ENCODE results near the gene MCMBP. TPM values are rescaled to one million over a fixed set of nuclear protein-coding genes. Genes with fewer than 3 reads are reported as not detected.

Gene MCMBP
- total RNA-seq, 2 experiments from 2014 or later, result 14.5 to 14.6 TPM

DNA sequence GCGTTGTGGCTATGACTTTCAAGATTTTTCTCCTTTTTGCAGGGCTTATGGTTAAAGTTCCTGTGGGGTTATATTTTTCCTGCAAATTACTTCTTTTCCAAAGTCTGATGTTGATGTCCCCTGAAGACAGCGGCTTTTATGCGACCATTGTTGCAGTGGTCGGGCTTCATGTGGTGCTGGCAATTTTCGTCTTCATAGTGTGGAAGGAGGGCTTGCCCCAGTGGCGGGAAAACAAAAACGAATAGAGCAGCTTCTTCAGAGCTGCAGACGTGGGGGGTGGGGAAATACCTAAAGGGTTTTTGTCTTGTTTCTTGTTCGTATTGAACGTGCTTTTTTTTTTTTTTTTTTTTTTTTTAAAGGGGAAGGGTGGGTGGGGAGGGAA lies 53.8 kb downstream of the MCMBP start:
- peaks cover 0 to 9% of the 10 kb centered on the region in 2 experiments for H3K9me3 ChIP-seq (ENCODE audit: control insufficient read depth in 1 of 2, insufficient read depth in 1 of 2, low read length in 2 of 2)
- H3K9me3 Mint-ChIP-seq, result no peaks in the 10 kb centered on the region
- H3K4me3 ChIP-seq (ENCODE audit: low read length), result no peak overlapping the region
- peak overlapping the region; percentile 63 for H3K4me3 Mint-ChIP-seq
- H3K4me1 Mint-ChIP-seq (ENCODE audit: low read depth), result no peaks in the 10 kb centered on the region
- no peak for DNase-seq
- intact Hi-C loops (cut with DNase I, micrococcal nuclease), result no loop called here
- CTCF ChIA-PET, result no interaction called here
- H3K36me3 Mint-ChIP-seq (ENCODE audit: low read depth), result peaks cover 49% of the 10 kb centered on the region
- ATAC-seq (ENCODE audit: poor library complexity), result no peak
- H3K27me3 Mint-ChIP-seq, result no peaks in the 10 kb centered on the region
- no peak overlapping the region for H3K27ac Mint-ChIP-seq
- no peak overlapping the region for H3K27ac ChIP-seq (ENCODE audit: low read depth in 1 of 2, low read length in 2 of 2)
- H3K27me3 ChIP-seq (ENCODE audit: control insufficient read depth in 1 of 2, insufficient read depth in 2 of 2, low read length in 2 of 2), result no peaks in the 10 kb centered on the region
- TF ChIP-seq, protein P1, sequence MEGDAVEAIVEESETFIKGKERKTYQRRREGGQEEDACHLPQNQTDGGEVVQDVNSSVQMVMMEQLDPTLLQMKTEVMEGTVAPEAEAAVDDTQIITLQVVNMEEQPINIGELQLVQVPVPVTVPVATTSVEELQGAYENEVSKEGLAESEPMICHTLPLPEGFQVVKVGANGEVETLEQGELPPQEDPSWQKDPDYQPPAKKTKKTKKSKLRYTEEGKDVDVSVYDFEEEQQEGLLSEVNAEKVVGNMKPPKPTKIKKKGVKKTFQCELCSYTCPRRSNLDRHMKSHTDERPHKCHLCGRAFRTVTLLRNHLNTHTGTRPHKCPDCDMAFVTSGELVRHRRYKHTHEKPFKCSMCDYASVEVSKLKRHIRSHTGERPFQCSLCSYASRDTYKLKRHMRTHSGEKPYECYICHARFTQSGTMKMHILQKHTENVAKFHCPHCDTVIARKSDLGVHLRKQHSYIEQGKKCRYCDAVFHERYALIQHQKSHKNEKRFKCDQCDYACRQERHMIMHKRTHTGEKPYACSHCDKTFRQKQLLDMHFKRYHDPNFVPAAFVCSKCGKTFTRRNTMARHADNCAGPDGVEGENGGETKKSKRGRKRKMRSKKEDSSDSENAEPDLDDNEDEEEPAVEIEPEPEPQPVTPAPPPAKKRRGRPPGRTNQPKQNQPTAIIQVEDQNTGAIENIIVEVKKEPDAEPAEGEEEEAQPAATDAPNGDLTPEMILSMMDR (IDR thresholded peaks at IDR 0.05), result no peak
- POLR2A ChIA-PET, result interaction anchor here (0.6 kb wide), 1 partner anchor 49 kb away, joined by 3 read pairs; no protein-coding TSS in a partner anchor
- no peaks in the 10 kb centered on the region for H3K4me1 ChIP-seq (ENCODE audit: insufficient read depth, low read length)
- peaks cover 2% of the 10 kb centered on the region for H3K36me3 ChIP-seq (ENCODE audit: insufficient read depth, low read length)

DNA sequence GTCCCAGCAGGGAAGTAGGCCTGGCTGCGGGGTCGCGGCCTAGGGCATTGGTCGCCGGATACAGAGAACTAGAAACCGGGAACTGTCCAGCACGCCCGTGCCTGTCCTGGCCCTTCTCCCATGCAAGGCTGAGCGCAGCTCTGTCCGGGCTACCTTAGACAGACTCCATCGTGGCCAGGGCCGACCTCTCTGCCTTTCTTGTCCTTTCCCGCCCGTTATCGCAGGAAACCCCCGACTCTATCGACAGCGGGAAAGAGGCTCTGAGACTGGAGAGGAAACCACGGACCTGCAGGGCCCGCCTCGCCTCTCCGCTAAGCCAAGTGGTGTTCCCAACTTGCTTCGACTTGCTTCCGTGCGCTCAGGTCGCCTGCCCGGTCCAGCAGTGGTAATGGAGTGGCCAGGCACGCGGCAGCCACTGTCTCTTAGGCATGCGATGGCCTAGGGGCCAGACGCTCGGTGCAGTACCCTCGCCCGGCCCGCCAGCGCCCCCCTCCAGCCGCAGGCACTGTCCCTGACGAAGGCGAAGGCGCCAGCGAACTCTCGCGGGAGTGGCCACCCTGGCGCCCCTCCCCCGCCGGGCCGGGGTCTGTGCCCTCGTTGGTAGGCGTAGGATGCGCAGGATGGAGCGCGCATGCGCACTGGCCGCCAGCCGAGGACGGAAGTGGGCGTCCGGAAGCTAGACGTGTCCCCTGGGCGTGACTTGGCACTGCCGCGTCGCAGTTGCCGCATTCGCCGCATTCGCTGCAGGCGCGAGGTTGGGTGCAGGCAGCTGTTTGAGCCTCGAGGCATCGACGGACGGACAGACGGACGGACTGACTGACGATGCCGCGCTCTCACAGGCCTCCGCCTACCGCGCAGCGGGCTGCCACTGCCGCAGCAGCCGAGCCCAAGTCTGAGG lies 54.4 kb downstream of the MCMBP start:
- Mint-ChIP-seq H3K27ac (no peak overlapping the region), H3K27me3 (no peaks in the 10 kb centered on the region), H3K4me3 (no peak overlapping the region), H3K9me3 (no peaks in the 10 kb centered on the region), H3K4me1 (ENCODE audit: low read depth) (no peaks in the 10 kb centered on the region), H3K36me3 (ENCODE audit: low read depth) (peaks cover 49% of the 10 kb centered on the region)
- Histone ChIP-seq H3K36me3 (ENCODE audit: insufficient read depth, low read length) (no peaks in the 10 kb centered on the region), H3K27me3 (ENCODE audit: control insufficient read depth in 1 of 2, insufficient read depth in 2 of 2, low read length in 2 of 2) (no peaks in the 10 kb centered on the region), H3K9me3 (ENCODE audit: control insufficient read depth in 1 of 2, insufficient read depth in 1 of 2, low read length in 2 of 2) (peaks cover 0 to 9% of the 10 kb centered on the region in 2 experiments), H3K4me3 (ENCODE audit: low read length) (no peak overlapping the region), H3K4me1 (ENCODE audit: insufficient read depth, low read length) (no peaks in the 10 kb centered on the region), H3K27ac (ENCODE audit: low read depth in 1 of 2, low read length in 2 of 2) (no peak overlapping the region)
- ChIA-PET CTCF (no interaction called here), POLR2A (no interaction called here)
- ATAC-seq (ENCODE audit: poor library complexity) (peak; percentile 37), DNase-seq (peak in 11 of 14 experiments; percentile 7 to 43 (median 20))
- TF ChIP-seq, protein P1 (IDR thresholded peaks at IDR 0.05), result no peak
- intact Hi-C loops (cut with DNase I, micrococcal nuclease), result no loop called here

DNA sequence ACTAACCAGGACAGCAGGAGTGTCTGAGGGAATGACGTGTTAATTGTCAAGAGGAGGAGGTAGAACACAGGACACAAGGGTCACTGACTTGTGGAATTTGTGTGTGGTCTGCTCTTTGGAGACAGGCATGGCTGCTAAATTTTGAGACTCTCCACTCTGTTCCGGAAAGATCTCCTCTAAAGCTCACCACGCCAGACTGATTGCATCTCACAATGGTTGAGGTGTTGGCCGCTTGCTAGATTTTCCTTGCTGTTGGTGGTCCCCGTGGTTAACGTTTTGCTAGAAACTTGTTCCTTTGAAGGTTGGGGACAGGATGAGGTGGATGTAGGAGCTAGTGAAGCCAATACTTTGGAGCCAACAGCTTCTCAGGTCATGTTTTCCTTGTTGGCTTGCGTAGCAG lies 57.0 kb downstream of the MCMBP start:
- no peaks in the 10 kb centered on the region for H3K9me3 Mint-ChIP-seq
- CTCF ChIA-PET, result no interaction called here
- H3K4me3 Mint-ChIP-seq, result no peak overlapping the region
- ATAC-seq (ENCODE audit: poor library complexity) (no peak), DNase-seq (no peak)
- Histone ChIP-seq H3K4me3 (ENCODE audit: low read length) (no peak overlapping the region), H3K4me1 (ENCODE audit: insufficient read depth, low read length) (no peaks in the 10 kb centered on the region), H3K27ac (ENCODE audit: low read depth in 1 of 2, low read length in 2 of 2) (no peak overlapping the region), H3K36me3 (ENCODE audit: insufficient read depth, low read length) (no peaks in the 10 kb centered on the region), H3K9me3 (ENCODE audit: control insufficient read depth in 1 of 2, insufficient read depth in 1 of 2, low read length in 2 of 2) (peaks cover 0 to 9% of the 10 kb centered on the region in 2 experiments), H3K27me3 (ENCODE audit: control insufficient read depth in 1 of 2, insufficient read depth in 2 of 2, low read length in 2 of 2) (no peaks in the 10 kb centered on the region)
- no peaks in the 10 kb centered on the region for H3K4me1 Mint-ChIP-seq (ENCODE audit: low read depth)
- TF ChIP-seq, protein P1 (IDR thresholded peaks at IDR 0.05), result no peak
- intact Hi-C loops (cut with DNase I, micrococcal nuclease), result no loop called here
- no peak overlapping the region for H3K27ac Mint-ChIP-seq
- H3K27me3 Mint-ChIP-seq, result no peaks in the 10 kb centered on the region
- POLR2A ChIA-PET, result interaction anchor here (0.8 kb wide), 1 partner anchor 9 kb away, joined by 3 read pairs; no protein-coding TSS in a partner anchor
- H3K36me3 Mint-ChIP-seq (ENCODE audit: low read depth), result peaks cover 46% of the 10 kb centered on the region

Data from CD4-positive, alpha-beta T cell (primary cell).